PFSK-1 (cell line): ENCODE results near the gene ADAM11.

Source experiments
- POLR2AphosphoS5 ChIP-seq: IDR thresholded peaks from 2 replicates; pipeline ENCODE4 v1.6.1; 2012; ENCODE audit warnings: low read depth, mild to moderate bottlenecking, control low read depth, low read length, moderate library complexity
- TF ChIP-seq, protein P1 (sequence below), 2 experiments: IDR thresholded peaks; 2 replicates each; pipeline versions ENCODE4 v1.6.1 to v1.8.0; 2011 to 2012; ENCODE audit warnings: low read depth in 2 of 2, low read length in 2 of 2, control low read depth in 1 of 2, inconsistent platforms in 1 of 2, mild to moderate bottlenecking in 1 of 2, moderate library complexity in 1 of 2; ENCODE audit not compliant: insufficient read depth in 1 of 2

DNA sequence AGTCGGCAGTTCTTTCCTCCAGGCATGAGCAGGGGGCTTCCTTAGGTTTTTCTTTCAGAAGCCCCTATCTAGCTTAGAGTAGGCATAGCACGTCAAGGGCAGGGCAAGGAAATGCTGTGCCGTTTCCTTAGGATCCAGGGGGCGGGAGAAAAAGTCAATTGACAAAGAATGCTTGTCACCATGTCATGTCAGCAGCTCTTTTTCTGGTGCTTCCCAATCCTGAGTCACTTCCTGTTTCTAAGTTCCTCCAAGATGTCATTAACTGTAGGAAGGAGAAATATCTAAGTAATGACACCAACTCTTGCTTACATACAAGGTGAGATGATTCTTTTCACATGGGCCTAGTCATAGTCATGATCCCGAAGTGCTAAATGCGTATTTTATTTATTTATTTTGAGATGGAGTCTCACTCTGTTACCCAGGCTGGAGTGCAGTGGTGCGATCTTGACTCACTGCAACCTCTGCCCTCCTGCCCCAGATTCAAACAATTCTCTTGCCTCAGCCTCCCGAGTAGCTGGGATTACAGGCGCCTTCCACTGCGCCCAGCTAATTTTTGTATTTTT lies 36.1 kb downstream of the ADAM11 start:
- TF ChIP-seq POLR2AphosphoS5: no peak; the same call in 1 of the 2 replicates
- TF ChIP-seq, protein P1, sequence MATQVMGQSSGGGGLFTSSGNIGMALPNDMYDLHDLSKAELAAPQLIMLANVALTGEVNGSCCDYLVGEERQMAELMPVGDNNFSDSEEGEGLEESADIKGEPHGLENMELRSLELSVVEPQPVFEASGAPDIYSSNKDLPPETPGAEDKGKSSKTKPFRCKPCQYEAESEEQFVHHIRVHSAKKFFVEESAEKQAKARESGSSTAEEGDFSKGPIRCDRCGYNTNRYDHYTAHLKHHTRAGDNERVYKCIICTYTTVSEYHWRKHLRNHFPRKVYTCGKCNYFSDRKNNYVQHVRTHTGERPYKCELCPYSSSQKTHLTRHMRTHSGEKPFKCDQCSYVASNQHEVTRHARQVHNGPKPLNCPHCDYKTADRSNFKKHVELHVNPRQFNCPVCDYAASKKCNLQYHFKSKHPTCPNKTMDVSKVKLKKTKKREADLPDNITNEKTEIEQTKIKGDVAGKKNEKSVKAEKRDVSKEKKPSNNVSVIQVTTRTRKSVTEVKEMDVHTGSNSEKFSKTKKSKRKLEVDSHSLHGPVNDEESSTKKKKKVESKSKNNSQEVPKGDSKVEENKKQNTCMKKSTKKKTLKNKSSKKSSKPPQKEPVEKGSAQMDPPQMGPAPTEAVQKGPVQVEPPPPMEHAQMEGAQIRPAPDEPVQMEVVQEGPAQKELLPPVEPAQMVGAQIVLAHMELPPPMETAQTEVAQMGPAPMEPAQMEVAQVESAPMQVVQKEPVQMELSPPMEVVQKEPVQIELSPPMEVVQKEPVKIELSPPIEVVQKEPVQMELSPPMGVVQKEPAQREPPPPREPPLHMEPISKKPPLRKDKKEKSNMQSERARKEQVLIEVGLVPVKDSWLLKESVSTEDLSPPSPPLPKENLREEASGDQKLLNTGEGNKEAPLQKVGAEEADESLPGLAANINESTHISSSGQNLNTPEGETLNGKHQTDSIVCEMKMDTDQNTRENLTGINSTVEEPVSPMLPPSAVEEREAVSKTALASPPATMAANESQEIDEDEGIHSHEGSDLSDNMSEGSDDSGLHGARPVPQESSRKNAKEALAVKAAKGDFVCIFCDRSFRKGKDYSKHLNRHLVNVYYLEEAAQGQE (IDR thresholded peaks at IDR 0.05; ENCODE audit: insufficient read depth in 1 of 2, low read depth in 2 of 2, low read length in 2 of 2): no peak
